ENCODE results near the gene WWOX.

The WWOX gene

DNA sequence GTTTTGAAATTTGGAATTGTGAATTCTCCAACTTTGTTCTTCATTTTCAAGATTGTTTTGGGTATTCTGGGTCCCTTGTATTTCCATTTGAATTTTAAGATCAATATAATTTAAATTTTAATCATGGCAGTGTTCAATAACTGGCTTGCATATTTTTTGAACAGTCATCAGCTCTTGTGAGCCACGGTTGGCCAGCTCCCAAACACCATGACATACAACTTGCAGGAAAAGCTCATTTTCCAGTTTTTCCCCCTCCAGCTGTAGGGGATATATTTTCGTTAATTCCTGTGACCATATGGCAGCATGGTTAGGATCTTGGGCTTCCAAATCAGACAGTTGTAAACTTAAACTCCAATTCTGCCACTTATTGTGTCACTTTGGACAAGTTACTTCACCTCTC is 690.1 kb downstream of the WWOX start:
- DNase-seq = no peak

DNA sequence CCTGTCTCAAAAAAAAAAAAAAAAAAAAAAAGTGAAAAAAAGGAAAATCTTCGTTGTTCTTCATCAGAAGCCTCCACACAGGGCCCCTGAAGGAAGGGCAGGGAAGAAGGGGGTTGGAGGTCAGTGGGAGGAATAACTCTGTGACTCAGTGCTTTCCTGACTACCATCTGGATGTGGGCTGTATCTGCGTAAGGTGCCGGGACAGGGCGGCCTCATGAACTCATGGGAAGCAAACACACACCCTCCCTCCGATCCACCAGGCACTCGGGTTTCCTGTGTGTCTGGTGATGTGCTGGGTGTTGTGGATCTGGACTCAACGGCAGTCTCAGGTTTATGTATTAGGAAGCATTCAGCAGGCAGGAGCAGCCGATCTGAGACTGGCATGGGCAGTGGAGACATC is 691.6 kb downstream of the WWOX start:
- no peak for DNase-seq

- DNase-seq = no peak
Observed at GRCh38 chr16:78791926-78792325, 692.5 kb downstream of the WWOX start.

DNA sequence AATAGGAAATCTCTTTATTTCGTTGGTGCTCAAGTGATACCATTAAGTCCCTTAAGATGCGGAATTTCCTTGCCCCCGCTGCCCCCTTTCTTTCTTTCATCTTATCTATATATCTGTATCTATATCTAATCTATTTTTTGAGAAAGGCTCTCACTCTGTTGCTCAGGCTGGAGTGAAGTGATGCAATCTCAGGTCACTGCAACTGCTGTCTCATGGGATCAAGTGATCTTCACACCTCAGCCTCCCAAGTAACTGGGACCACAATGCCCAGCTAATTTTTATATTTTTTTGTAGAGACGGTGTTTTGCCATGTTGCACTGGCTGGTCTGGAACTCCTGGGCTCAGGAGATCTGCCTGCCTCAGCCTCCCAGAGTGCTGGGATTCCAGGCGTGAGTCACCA is 693.5 kb downstream of the WWOX start:
- DNase-seq = no peak

DNA sequence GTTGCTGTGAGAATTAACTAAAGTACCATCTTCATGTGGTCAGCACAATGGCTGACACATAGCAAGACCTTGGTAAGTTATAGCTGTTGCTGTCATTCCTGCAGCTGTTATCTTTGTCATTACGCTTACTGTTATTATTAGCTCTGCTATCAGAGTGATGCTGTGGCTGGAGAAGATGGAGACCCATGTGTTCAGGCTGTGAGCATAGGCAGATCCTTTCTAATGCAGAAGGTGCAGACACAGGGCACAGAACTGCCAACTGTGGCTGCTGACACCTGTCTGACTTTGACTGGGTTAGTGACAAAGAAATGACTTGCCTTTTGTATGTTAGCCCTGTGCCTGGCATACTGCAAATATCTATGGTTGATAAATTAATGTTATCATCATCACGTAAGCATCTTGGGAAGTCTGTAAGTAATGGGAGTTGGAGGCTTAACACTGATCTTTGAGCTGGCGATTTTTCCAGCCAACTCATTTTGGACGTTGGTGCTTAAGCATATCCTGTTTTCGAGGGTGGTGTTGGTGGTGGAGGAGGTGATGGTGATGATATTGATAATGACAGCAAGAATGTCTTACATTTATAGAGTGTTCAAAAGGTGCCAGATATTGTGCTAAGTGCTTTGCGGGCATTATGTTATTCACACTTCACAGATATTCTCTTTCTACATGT is 695.3 kb downstream of the WWOX start:
- no peak for DNase-seq

DNA sequence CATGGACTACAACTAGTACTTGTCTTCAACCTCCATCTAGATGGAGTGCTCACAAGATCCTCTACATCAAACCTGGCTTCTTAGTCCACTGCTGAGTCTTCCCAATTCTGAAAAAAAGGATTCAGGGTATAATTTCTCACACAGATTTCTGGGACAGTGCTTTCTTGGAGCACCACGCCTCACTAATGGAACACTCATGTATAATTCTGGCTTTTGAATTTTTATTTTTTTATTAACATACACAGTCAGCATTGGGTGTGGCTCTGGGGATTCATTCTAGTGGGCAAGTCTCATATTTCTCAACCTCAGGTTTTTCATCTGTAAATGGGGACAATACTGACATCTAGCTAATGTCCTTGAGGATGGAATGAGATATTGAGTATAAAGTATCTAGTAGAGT is 696.0 kb downstream of the WWOX start:
- no peak for DNase-seq

DNA sequence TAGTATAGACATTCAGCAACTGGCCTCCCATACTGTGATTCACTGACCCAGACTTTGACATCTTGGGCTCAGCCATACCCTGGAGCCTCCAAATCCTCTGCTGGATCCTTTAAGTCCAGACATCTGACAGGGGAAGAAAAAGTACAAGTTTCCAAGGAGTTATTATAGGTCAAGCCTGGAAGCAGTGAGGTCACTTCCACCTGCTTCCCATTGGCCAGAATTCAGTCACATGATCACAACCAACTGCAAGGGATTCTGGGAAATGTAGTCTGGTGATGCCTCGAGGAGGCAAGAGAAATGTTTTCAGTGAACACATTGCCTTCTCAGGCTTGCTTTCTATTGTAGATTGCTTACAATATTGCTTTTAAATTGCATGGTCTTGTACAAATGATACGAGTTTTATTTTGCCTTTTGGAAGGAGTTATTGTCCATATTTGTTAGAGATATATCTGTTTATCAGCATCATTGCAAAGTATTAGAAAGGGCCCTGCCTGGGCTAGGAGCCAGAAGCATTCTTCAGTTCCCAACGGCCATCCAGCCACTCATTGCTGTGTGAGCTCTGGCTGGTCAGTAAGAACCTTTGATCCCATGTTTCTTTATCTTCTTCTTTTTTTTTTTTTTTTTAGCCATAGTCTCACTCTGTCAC is 696.9 kb downstream of the WWOX start:
- no peak for DNase-seq

DNA sequence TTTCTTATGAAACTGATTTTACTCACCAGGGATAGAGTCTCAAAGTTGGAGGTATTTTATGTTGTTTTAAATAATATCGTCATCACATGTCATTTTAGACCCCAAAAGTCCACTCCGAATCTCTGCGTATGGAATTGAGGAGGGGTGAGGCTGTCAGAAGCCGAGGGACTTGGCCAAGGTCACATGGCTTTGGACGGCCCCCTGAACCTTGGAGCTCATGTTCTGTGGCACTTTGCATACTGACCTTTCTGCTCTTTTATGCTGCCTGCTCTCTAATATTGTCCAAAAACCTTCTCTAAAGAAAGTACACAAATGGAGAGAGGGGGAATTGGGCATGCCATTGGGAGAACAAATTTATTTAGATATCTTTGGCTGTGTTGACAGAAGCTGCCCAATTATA is 700.0 kb downstream of the WWOX start:
- no peak for DNase-seq

DNA sequence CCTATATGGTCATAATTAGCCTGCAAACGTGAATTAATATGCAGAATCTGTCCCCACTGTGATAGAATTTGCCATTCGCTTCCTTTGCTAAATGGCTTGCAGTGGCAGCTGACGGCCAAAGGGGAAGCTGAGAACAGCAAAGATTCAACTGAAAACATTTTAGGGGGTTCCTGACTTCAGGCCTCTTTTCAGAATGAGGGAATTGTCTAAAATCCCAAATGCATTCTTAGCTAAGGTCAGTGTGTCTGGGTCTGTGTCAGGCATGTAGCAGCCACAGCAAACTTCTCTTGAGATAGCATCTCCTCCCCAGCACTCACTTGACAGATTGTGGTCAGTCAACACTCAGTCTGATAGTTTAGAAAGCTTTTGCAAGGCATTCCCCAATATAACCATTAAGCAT is 701.1 kb downstream of the WWOX start:
- no peak for DNase-seq

- no peak for DNase-seq
Observed at GRCh38 chr16:78804058-78804735, 704.7 kb downstream of the WWOX start.

- DNase-seq = no peak
Observed at GRCh38 chr16:78805556-78805955, 706.1 kb downstream of the WWOX start.

- DNase-seq = no peak
Observed at GRCh38 chr16:78811247-78811646, 711.8 kb downstream of the WWOX start.

GRCh38 chr16:78812582-78812981 is 713.1 kb downstream of the WWOX start:
- no peak for DNase-seq

DNA sequence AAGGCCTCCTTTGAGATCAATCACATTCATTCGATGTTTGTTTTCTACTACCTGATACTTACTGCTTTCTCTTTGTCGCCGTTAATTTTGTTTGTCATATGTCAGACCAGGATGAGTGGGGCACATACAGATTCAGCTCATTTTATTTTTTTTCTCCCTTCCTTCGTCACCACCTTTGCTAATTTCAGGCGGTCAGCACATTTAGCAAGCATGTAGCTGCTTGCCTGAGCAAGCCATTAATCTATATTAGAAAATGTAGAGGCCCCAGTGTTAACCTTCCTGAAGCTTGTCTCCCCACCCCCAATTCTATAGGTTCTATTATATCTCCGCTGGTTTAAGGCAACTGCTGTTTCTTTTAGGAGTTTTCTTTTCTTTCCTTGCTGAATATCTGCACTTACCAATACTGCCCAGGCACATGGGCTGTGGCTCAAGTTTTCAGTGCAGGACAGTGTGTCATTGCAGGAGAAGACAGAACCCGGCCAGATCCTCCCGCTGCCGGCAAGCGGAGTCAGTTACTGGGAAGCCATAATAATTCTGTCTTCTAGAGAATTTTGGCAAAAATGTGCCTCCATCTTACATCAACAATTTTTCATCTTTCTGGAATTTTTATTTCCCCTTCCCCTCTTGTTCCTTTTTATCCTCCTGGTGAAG is 714.3 kb downstream of the WWOX start:
- no peak for DNase-seq

GRCh38 chr16:78815713-78816112 is 716.3 kb downstream of the WWOX start:
- no peak for DNase-seq

- no peak for DNase-seq
Observed at GRCh38 chr16:78816499-78817195, 717.2 kb downstream of the WWOX start.

- DNase-seq = no peak
Observed at GRCh38 chr16:78817200-78817739, 717.8 kb downstream of the WWOX start.

- DNase-seq = no peak
Observed at GRCh38 chr16:78821335-78821734, 721.9 kb downstream of the WWOX start.

GRCh38 chr16:78822509-78822908 is 723.1 kb downstream of the WWOX start:
- DNase-seq = no peak

- DNase-seq = no peak
Observed at GRCh38 chr16:78823027-78823426, 723.6 kb downstream of the WWOX start.

DNA sequence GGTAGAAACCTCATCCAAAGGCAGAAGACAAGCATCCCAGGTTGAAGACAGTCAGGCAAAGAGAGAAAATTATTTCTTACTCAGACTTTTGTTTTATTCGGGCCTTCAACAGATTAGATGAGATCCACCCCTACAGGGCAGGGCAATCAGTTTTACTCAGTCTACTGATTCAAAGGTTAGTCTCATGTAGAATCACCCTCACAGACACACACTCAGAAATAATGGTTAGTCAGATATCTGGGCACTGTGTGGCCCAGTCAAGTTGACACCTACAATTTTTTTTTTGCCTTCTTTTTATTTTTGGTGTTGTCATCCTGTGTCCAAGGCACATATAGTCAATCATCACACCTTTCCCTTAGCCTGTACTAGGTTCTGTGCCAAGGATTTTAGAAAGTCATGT is 729.8 kb downstream of the WWOX start:
- no peak for DNase-seq

- no peak for DNase-seq
Observed at GRCh38 chr16:78830599-78830998, 731.1 kb downstream of the WWOX start.

GRCh38 chr16:78832100-78832499 is 732.6 kb downstream of the WWOX start:
- DNase-seq = no peak
